Measurements from ENCODE around the gene GPR55. TPM values are rescaled to one million over a fixed set of nuclear protein-coding genes. Genes with fewer than 3 reads are reported as not detected.

Gene GPR55
- total and polyA plus RNA-seq, 2 of the 8 experiments (the other 6 are each of a cell fraction or from before 2014, with no cell fraction given) = not detected

- TF ChIP-seq ATF2 (IDR thresholded peaks at IDR 0.05; ENCODE audit: low read length) = no peak
- no peak for TF ChIP-seq RXRA (IDR thresholded peaks at IDR 0.05; ENCODE audit: insufficient read depth, low read depth, low read length)
- no peak for TF ChIP-seq TEAD4 (IDR thresholded peaks at IDR 0.05; ENCODE audit: low read depth, low read length)
- TF ChIP-seq CHD2 (IDR thresholded peaks at IDR 0.05; ENCODE audit: low read length) = no peak
- TF ChIP-seq SP4 (IDR thresholded peaks at IDR 0.05; ENCODE audit: low read length) = no peak
- TF ChIP-seq RBBP5 (IDR thresholded peaks at IDR 0.05; ENCODE audit: borderline replicate concordance, low read depth, low read length) = no peak
- TF ChIP-seq KDM4A (IDR thresholded peaks at IDR 0.05; ENCODE audit: low read depth, low read length, severe bottlenecking) = no peak
- TF ChIP-seq, protein P1, sequence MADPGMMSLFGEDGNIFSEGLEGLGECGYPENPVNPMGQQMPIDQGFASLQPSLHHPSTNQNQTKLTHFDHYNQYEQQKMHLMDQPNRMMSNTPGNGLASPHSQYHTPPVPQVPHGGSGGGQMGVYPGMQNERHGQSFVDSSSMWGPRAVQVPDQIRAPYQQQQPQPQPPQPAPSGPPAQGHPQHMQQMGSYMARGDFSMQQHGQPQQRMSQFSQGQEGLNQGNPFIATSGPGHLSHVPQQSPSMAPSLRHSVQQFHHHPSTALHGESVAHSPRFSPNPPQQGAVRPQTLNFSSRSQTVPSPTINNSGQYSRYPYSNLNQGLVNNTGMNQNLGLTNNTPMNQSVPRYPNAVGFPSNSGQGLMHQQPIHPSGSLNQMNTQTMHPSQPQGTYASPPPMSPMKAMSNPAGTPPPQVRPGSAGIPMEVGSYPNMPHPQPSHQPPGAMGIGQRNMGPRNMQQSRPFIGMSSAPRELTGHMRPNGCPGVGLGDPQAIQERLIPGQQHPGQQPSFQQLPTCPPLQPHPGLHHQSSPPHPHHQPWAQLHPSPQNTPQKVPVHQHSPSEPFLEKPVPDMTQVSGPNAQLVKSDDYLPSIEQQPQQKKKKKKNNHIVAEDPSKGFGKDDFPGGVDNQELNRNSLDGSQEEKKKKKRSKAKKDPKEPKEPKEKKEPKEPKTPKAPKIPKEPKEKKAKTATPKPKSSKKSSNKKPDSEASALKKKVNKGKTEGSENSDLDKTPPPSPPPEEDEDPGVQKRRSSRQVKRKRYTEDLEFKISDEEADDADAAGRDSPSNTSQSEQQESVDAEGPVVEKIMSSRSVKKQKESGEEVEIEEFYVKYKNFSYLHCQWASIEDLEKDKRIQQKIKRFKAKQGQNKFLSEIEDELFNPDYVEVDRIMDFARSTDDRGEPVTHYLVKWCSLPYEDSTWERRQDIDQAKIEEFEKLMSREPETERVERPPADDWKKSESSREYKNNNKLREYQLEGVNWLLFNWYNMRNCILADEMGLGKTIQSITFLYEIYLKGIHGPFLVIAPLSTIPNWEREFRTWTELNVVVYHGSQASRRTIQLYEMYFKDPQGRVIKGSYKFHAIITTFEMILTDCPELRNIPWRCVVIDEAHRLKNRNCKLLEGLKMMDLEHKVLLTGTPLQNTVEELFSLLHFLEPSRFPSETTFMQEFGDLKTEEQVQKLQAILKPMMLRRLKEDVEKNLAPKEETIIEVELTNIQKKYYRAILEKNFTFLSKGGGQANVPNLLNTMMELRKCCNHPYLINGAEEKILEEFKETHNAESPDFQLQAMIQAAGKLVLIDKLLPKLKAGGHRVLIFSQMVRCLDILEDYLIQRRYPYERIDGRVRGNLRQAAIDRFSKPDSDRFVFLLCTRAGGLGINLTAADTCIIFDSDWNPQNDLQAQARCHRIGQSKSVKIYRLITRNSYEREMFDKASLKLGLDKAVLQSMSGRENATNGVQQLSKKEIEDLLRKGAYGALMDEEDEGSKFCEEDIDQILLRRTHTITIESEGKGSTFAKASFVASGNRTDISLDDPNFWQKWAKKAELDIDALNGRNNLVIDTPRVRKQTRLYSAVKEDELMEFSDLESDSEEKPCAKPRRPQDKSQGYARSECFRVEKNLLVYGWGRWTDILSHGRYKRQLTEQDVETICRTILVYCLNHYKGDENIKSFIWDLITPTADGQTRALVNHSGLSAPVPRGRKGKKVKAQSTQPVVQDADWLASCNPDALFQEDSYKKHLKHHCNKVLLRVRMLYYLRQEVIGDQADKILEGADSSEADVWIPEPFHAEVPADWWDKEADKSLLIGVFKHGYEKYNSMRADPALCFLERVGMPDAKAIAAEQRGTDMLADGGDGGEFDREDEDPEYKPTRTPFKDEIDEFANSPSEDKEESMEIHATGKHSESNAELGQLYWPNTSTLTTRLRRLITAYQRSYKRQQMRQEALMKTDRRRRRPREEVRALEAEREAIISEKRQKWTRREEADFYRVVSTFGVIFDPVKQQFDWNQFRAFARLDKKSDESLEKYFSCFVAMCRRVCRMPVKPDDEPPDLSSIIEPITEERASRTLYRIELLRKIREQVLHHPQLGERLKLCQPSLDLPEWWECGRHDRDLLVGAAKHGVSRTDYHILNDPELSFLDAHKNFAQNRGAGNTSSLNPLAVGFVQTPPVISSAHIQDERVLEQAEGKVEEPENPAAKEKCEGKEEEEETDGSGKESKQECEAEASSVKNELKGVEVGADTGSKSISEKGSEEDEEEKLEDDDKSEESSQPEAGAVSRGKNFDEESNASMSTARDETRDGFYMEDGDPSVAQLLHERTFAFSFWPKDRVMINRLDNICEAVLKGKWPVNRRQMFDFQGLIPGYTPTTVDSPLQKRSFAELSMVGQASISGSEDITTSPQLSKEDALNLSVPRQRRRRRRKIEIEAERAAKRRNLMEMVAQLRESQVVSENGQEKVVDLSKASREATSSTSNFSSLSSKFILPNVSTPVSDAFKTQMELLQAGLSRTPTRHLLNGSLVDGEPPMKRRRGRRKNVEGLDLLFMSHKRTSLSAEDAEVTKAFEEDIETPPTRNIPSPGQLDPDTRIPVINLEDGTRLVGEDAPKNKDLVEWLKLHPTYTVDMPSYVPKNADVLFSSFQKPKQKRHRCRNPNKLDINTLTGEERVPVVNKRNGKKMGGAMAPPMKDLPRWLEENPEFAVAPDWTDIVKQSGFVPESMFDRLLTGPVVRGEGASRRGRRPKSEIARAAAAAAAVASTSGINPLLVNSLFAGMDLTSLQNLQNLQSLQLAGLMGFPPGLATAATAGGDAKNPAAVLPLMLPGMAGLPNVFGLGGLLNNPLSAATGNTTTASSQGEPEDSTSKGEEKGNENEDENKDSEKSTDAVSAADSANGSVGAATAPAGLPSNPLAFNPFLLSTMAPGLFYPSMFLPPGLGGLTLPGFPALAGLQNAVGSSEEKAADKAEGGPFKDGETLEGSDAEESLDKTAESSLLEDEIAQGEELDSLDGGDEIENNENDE (IDR thresholded peaks at IDR 0.05; ENCODE audit: insufficient replicate concordance, low read length) = no peak
- no peak for TF ChIP-seq ASH2L (IDR thresholded peaks at IDR 0.05; ENCODE audit: low read length)
These were observed 51.2 kb downstream of the GPR55 start (continued) for GRCh38 chr2:230873661-230874401.

All from H1 (cell line).